Measurements from ENCODE around the gene FTO.

Gene FTO

DNA sequence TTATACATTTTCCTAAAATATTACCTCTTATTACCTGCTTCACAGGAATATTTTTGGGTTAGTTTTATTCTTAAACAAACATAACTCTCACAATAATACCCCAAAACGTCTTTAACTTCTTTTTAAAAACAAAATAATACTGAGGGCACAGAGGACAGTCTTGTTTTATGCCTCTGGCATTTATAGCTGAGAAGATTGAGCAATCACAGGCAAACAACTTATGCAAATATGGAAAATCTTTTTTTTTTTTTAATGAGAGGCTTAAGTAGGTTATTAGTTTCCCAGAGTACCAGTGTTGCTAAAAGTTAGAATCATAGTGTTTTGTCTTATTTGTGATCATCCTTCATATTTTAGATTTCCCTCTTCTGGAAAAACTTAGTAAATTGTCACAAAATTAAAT, 195.0 kb downstream of the FTO start:
- no peak for DNase-seq (ENCODE audit: low read depth in 2 of 2)

DNA sequence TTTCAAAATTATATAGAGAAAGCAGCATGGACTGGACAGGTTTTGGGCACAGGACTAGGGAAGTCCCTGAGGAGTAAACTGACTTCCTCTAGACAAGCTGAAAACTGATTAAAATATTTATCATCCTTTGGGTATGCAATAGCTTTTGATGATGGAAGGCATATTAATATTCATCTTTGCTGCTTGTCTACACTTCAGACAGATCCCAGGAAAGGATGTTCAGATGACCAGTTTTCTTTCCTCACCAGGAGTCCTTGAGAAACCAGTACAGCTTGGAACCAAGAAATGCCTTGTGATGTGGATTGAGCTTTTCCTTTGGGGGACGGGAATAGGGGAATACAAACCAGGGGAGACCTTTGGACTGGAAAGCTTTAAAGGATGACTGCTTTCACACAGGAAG, 195.5 kb downstream of the FTO start:
- no peak for DNase-seq (ENCODE audit: low read depth in 2 of 2)

DNA sequence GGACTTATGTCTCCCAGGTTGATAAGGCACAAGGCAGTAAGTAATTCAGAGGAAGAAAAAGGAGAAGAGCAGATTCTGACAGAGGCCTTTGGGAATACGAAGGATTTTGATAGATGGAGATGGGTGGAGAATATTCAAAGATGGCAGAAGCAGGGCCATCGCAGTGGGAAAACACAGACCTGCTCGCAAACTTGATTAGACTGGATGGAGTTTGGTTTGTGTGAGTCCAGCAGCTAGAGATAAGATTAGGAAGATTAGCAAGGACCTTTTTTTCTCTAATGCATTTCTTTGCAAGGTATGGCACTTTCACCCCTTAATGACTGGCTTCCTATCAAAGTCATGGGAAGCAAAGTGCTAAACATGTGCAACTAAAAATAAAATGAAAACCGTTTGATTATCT, 196.7 kb downstream of the FTO start:
- DNase-seq (ENCODE audit: low read depth in 2 of 2): no peak

DNA sequence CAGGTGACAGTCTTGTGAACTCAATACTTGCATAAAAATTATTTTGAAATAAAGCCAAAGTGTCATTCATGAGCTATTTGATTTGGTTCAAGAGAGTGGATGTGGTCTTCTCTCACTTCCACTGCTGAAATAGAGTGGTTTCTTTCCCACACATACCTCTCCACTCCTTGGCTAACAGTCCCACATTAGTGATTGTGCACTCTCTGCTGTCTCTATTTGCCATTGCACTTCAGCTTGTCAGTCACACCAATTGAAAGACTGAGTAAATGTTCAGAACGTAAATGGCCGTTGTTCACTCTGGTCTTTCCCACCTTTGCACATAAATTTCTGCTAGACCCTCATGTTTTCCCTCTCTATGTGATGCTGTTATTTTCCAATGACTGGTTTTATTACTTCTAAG, 197.5 kb downstream of the FTO start:
- no peak for DNase-seq (ENCODE audit: low read depth in 2 of 2)

DNA sequence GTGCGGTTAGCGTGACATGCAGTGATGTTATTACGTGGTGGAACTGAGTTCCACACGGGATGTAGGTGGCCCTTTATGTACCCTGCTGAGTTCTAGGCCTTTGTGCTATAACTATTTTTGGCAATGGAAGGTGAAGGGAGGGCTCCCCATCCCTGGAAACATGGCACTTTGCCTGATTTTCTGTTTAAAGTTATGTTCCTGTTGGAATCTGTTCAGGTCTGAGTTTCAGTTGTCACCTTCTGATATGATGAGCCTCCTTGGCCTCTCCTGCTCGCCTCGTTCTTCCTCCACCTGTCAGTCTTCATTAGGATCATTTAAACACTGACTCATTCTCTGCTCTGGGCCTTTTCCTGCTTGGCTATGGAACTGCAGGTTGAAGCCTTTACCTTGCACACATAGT, 200.6 kb downstream of the FTO start:
- DNase-seq (ENCODE audit: low read depth in 2 of 2): no peak

DNA sequence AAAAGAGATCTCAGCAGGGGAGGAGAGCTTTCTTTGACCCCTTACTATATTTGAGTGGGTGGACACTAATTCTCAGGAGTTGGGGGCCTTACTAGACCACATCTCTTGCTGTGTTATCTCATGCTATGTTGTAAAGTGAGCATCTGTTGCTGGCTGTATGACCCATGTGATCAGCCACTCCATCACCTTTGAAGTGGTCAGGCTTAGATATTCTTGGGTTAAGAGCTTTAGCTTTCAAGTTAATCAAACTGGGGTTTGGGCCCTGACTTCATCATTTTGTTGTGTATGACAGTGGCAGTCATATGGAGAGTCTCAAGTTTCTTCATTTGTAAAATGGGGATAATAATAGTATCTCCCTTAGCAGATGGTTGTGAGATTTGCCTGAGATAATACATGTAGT, 201.1 kb downstream of the FTO start:
- no peak for DNase-seq (ENCODE audit: low read depth in 2 of 2)

DNA sequence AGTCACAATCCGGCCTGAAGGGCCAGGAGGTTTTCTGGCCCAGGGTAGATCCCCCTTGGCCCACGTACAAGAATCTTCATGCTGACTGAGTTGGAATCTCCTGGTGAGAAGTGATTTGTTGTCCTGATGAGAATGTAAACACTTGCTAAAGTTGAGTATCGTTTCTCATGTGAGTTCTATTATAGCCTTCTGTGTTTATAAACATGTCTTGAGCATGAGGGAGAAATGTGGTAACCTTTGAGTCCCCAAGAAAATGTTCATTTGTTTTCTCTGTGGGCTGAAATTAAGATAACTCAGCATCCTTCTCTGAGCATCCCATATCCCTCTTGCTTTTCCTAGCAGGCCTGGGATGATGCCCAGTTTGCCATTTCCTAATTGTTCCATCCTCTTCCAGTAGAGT, 204.8 kb downstream of the FTO start:
- no peak for DNase-seq (ENCODE audit: low read depth in 2 of 2)

DNA sequence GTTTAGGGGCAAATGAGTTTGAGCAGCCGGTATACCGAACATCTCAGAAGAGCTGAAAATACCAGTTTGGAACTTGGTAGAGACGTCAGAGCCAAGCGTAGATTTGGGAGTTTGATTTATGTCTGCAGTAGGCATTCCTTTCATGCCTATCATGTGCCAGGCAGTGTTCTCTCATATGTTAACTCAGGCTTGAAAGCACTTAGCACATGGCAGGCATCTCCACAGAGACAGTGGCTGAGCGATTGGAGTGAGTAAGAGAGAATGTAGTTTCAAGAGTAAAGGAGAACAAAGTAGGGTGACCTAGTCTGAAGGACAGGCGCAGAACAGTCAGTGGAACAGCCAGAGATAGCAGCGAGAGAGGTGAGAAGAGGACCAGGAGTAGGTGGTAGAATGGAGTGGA, 207.0 kb downstream of the FTO start:
- no peak for DNase-seq (ENCODE audit: low read depth in 2 of 2)

DNA sequence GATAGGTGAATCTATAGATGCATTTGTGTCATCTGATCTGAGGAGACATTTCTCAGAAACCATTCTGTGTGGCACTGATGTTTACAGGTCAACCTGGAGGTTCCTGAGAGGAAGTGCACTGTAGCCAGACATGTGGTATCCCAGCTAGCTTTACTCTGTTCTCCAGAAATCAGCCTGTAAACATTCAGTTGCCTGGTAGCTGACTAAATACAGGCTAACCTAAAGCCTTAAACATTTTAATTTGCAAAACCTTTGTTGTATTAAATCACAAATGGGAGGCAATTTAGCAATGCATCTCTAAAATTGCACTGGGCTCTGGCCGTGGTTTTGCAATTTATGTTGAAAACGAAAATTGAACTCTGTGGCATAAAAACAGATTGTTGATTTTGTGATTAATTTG, 207.6 kb downstream of the FTO start:
- DNase-seq (ENCODE audit: low read depth in 2 of 2): no peak

DNA sequence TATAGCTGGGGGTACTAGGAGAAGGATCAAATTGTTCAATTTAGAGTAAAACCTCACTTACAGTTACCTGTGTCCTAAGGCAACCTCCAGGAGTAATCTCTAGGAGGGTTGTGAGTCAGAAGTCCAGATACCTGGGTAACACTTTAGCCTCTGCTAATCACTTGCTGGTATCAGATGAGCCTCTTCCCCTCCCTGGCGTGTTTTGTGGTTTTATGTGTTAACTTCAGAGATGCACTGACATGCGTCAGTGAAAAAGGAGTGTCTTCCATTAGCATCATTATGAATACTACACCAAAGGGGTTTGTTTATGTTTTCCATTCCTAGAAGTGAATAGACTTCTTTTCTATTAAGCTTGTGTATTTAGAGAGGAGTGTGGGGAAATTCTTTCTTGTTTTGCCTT, 208.2 kb downstream of the FTO start:
- DNase-seq (ENCODE audit: low read depth in 2 of 2): peak in 1 of 2 donors; percentile 20

DNA sequence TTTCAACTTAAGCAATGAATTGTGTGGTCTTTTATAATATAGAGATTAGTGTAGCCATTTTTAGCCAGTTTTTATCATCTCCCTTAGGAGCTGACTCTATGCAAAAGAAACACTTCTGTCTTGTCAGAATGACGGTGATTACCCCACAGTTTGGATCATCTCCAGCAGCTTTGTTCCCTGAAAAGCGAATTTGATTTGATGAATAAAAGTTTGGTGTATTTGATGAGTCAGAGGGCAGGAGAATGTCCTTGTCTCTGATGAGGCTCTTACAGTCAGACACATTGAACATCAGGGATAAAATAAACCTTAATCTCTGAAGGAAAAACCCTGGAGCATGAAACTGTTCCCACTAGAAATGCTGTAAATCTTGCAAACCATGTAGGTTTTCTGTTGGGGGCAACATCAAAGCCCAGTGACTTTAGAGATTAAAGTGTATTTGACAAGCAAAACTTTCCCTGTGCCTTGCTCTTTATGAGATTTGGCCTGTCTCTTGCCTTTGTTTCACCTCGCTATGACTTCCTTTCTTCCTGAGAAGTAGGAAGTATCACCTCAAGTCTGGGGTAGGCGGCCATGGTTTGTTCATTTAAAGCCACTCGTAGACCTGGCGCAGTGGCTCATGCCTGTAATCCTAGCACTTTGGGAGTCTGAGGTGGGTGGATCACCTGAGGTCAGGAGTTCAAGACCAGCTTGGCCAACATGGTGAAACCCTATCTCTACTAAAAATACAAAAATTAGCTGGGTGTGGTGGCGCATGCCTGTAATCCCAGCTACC, 209.3 kb downstream of the FTO start:
- peak in 1 of 2 donors; percentile 5 for DNase-seq (ENCODE audit: low read depth in 2 of 2)

DNA sequence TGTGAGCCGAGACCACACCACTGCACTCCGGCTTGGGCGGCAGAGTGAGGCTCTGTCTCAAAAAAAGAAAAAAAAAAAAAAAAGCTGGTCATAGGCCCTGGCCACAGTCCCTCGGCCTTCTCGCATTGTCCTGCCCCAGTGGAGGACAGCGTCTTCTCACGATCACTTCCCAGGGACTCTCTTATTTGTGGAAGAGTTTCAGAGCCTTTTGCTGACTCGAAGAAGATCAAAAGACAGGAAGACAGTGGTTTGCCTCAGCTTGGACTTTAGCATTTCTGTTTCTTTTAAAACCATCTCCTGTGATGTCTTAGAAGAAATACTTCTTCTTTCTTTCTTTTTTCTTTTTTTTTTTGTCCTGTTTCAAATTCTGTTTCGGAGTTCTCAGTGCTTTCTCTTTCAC, 210.0 kb downstream of the FTO start:
- no peak for DNase-seq (ENCODE audit: low read depth in 2 of 2)

DNA sequence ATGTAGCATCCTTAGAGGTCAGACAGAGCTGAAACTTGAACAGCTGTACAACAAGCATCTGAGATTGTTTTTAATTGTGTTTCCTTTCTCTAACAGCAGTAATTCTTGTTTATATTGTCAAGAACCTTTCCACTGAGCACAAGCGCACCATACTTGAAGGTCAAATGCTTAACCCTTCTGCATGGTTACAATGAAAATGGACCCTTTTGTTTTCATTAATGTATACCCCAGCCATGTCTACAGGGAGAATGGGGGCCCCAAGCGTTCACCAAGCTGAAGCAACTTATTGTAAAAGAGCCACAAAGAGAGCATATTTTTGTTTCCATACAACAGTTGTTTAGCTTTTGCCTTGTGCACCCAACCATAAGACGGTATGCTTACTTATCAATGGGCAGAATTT, 210.8 kb downstream of the FTO start:
- no peak for DNase-seq (ENCODE audit: low read depth in 2 of 2)

DNA sequence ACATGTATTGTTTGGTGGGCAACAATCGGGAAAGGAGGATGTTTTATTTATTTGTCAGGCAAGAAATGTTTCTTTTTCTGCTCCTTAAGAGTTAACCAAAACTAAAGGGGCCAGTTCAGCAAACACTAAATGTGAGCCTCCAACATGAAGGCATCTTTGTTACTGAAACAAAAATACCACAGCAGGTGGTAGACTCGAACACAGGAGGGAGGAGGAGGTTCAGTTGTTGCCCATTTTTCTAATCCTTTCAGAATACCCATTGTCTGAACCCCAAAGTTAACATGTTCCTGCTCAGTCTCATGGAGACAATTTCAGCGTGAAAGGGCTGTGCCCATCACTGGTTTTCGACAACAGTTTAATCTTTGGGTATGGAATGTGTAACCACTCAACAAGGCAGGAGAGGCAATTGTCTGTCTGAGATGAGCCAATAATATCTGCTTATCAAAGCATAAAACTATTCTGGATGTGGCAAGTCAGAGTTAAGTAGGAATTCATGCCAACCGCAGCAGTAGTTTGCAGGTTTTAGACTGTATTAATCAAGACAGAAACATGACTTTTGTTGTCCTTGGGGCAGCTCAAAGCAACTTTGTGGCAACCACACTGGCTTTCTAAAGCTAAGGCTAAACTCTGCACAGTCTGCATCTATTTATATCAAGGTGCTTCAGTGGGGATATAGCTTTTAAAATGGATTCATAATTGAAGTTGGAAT, 211.7 kb downstream of the FTO start:
- no peak for DNase-seq (ENCODE audit: low read depth in 2 of 2)

DNA sequence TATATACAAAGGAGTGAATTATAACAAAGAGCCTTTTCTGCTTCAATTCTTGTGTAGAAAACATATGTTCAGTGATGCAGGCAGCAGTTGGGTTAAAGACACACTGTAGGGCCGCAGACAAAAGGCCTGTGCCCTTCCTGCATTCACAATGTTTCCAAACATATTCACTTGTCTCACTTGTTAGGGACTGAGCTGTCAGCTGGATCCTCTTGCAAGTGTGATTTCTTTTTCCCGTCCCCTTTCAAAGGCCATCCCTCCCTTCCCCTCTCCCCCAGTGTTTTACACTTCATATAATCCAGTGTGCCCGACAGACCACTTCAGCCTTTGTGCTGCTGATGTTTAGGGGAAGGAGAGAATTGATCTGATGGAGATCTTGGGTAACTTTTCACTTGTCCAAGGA, 217.0 kb downstream of the FTO start:
- DNase-seq (ENCODE audit: low read depth in 2 of 2): no peak

DNA sequence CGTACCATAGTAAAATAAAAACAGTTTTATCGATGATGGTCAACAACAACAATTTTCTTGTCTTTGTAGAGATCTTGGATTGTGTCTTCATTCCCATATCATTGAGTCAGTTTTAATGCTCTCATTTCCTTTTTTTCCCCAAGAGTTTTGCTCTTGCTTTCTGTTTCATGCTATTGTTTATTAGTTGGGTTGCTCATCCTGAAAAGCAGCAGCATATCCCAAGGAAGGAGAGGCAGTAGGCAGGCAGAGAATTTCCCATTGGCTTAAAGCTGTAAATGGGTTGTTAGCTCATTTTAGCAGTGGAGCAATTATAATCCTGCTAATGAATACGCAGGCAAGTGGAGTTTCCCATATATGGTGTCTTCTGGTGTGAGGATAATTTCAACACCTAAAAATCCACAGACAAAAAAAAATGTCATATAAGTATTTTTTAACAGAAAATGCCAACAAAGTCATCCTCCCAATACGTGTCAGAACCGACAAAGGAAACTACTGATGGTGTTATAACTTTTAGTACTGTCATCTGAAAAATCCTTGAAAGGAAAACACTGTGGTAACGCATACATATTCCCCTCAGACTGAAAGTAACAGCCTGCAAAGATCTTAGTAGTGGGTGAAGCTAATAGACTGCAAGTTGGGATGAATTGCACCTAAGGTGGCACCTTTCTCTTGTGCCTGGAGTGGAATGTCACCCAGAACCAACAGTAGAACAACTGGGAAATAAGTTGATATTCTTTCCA, 218.3 kb downstream of the FTO start:
- no peak for DNase-seq (ENCODE audit: low read depth in 2 of 2)

DNA sequence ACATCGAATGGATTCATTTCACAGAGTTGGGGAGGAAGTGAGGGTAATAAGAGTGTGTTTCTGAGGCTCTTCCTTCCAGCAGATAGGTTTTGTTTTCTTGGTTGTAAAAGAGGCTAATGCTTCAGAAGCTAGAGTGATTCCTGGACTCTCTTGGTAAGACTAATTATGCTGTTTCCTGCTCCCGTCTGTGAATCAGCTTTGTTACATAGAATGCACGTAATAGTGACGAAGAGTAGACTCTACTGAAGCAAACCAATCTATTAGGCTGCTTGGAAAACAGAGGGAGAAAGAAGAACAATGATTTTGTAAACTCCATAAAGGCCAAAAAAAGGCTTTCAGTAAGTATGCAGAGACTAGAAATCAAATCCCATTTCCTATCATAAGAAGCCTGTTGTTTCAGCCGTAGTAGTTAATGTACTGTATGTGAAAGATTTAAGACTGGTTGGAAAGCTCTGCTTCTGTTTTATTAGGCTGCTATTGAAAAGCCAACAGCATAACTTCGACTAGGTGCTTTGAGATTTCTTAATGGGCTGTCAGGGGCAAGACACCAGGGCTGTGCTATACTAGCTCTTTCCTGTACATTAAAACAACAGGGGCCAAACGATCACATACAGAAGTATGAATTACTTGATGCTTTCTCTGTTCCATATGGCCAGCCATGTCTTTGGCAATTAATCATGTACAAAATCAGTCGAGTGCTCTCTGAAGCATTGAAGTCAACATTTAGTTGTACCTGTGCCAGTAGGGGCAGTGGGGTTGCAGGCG, 219.0 kb downstream of the FTO start:
- no peak for DNase-seq (ENCODE audit: low read depth in 2 of 2)

DNA sequence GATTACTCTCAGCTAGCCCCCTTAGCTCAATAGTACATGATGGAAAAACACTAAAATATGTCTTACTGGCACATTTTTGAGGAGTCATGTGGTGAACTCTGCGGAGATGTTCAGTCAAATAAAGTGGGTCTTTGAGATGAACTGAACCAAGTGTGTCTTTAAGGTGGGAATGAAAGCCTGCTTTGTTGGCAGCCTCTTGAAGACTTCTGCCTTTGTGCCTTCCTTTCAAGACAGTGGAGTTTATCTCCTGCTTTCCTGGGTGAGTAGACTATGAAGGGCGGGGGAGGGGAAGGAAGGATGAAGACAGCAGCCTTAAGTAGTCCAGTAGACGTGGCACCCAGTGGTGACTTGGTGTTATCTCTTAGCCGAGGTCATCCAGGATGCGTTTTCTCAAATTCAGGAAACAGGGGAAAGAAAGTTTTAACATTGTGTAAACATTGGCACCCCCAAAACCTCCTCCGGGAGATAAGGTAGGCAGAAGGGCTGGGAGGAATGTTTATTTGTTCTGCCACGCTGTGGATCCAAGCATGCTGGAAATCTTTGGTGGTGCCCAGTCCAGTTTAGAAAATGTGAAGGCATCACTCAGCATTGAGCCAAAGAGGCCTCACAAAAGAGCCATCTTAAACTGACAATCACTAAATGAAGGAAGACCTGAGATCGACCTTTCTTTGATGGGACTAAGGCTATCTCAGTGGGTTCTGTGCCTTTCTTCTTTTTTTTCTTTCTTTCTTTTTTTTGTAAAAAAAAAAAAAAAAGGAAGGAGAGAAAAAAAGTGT, 220.6 kb downstream of the FTO start:
- DNase-seq (ENCODE audit: low read depth in 2 of 2): no peak

DNA sequence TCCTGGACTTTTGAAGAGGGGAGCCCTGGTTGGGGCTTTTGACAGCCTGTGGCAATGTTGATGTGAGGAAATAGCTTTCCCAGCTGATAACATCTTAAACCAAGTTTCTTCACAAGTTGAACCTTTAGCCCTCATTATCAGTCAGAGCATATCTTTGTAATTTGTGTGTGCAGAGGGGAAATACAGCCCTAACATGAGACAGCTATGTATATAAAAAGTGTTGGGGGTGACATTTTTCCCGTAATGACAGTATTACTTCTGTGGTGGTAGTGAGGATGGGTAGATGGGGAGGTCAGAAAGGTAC, 221.1 kb downstream of the FTO start:
- no peak for DNase-seq (ENCODE audit: low read depth in 2 of 2)

DNA sequence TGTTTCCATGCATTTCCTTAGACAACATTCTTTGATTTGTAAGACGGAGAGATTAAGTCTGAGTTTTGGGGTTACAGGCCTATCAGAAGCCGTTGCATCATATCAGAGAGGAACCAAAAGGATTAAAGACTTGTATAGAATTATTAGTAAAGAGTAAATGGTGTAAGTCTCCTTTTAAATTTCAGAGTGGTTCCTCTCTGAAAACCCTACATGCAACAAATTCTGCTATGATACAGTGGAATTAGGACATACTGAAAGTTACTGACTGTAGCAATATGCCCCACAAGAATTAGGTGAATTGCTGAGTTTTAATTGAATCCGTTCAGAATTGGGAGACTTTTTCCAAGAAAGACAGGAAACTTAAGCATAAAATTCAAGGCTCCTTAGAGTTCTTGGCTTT, 221.6 kb downstream of the FTO start:
- no peak for DNase-seq (ENCODE audit: low read depth in 2 of 2)

DNA sequence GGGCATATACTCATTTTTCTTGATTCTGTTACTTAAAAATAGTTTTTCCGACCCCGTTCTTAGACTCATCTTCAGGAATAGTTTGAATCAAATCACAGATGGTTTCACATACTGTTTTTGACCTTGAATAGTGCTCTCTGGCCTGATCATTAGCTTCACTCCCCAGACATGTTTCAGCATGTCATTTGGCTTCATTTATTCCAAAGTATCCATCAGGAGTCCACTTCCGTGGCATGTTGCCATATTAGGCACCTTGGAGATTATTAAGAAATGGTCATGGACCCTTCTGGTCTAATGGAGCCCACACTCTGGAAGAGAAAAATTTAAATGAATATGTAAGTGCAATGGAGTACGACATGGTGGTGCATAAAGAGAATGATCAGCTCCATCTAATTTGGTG, 222.3 kb downstream of the FTO start:
- no peak for DNase-seq (ENCODE audit: low read depth in 2 of 2)

DNA sequence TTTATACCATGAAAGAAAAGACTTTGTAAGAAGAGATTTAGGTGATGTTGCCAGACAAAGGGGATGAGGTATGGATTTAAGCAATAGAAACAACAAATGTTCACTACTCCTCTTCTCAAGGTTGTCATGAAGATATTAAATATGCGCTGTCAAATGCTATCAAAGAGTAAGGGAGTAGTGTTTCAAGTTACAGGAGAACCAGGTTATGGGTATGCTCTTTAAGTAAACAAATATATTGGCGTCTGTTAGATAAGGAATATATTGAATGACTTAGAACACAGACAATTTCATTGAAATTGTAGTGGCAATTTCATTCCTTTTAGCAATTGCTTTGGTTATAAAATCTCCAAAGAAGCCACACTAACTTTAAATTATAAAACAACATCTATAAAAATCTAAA, 229.0 kb downstream of the FTO start:
- DNase-seq (ENCODE audit: low read depth in 2 of 2): no peak

All from stimulated activated CD4-positive, alpha-beta T cell treated with anti-CD3 and anti-CD28 coated beads, Interleukin-15, amount 100 ng/mL, for 48 hours (primary cell).